A673 (cell line): ENCODE data around the gene TIMM29. TPM values are rescaled to one million over a fixed set of nuclear protein-coding genes. Genes with fewer than 3 reads are reported as not detected.

Experiments used
- BruUV-seq: library from RNA; stranded (reverse); fragments of 400-500 nt; replicated peaks from 2 replicates; lab custom pipeline; 2021; lab: Mats Ljungman, UMichigan
- CTCF ChIA-PET: fragments of 300-600 bp; sonication (Branson Sonifier 250); formaldehyde crosslinking; loops from one replicate; lab custom pipeline; 2022; ENCODE audit warnings: antibody characterized with exemption; lab: Charles Lee
- POLR2A ChIA-PET: fragments of 300-600 bp; sonication (Branson Sonifier 250); formaldehyde crosslinking; loops from one replicate; lab custom pipeline; 2022; ENCODE audit warnings: antibody characterized with exemption; ENCODE audit not compliant: low non-redundant PET; lab: Charles Lee
- DNase-seq: peaks from one replicate; pipeline ENCODE4 v3.0.0-alpha.2; 2015; ENCODE audit warnings: low spot score
- H3K27ac ChIP-seq: fragments of 200-600 bp; sonication (generic); 2 replicates; pipeline ENCODE4 v1.5.1; 2016; ENCODE audit warnings: mixed run types, low read depth, mild to moderate bottlenecking, mixed read lengths, antibody characterized with exemption, low read length; ENCODE audit not compliant: poor library complexity, severe bottlenecking
- H3K27me3 ChIP-seq: fragments of 200-600 bp; sonication (generic); replicated peaks from 2 replicates; pipeline ENCODE4 v1.6.1; 2017; ENCODE audit warnings: mixed run types, low read depth, mild to moderate bottlenecking, mixed read lengths, antibody characterized with exemption, low read length; ENCODE audit not compliant: insufficient read depth, poor library complexity
- H3K36me3 ChIP-seq: fragments of 200-600 bp; sonication (generic); 2 replicates; pipeline ENCODE4 v1.6.1; 2016; ENCODE audit warnings: mixed run types, mild to moderate bottlenecking, mixed read lengths, antibody characterized with exemption, low read length; ENCODE audit not compliant: insufficient read depth, poor library complexity, severe bottlenecking
- H3K4me1 ChIP-seq: fragments of 200-600 bp; sonication (generic); 2 replicates; pipeline ENCODE4 v1.6.1; 2017; ENCODE audit warnings: mixed run types, mild to moderate bottlenecking, mixed read lengths, antibody characterized with exemption, low read length; ENCODE audit not compliant: insufficient read depth, poor library complexity, severe bottlenecking
- H3K4me3 ChIP-seq: fragments of 200-600 bp; sonication (generic); 2 replicates; pipeline ENCODE4 v1.5.1; 2016; ENCODE audit warnings: low read depth, mixed run types, mild to moderate bottlenecking, mixed read lengths, low read length; ENCODE audit not compliant: poor library complexity, severe bottlenecking
- H3K9me3 ChIP-seq: fragments of 200-600 bp; sonication (generic); 2 replicates; pipeline ENCODE4 v1.6.1; 2016; ENCODE audit warnings: mixed run types, low read depth, mild to moderate bottlenecking, mixed read lengths, antibody characterized with exemption, low read length; ENCODE audit not compliant: poor library complexity, severe bottlenecking
- CTCF ChIP-seq: fragments of 300-800, 200-600 bp; sonication (generic); conservative IDR thresholded peaks from 2 replicates; pipeline ENCODE4 v1.5.1; 2017; ENCODE audit warnings: low read depth, mild to moderate bottlenecking, antibody characterized with exemption, low read length, moderate library complexity, mixed read lengths
- EZH2 ChIP-seq: fragments of 200-600 bp; sonication (generic); IDR thresholded peaks from 2 replicates; pipeline ENCODE4 v1.6.1; 2017; ENCODE audit warnings: borderline replicate concordance, low read depth, mild to moderate bottlenecking, mixed read lengths, antibody characterized with exemption, low read length; ENCODE audit not compliant: poor library complexity, severe bottlenecking
- intact Hi-C: fragments of 100-400 bp; cut with micrococcal nuclease; formaldehyde crosslinking; loops from one replicate; pipeline ENCODE4 v1.10.0; 2022; ENCODE audit not compliant: unreplicated experiment
- total RNA-seq: library from RNA; stranded (reverse); gene quantifications from 2 replicates; pipeline ENCODE4 v1.2.3, GENCODE V29; 2021

Gene TIMM29
- total RNA-seq, 1 experiment from 2014 or later, result 30.0 TPM

GRCh38 chr19:10963865-10964264 is 35.3 kb downstream of the TIMM29 start:
- BruUV-seq, result no TSS peak
- Histone ChIP-seq H3K4me3 (no peak overlapping the region), H3K9me3 (no peaks in the 10 kb centered on the region), H3K27me3 (no peaks in the 10 kb centered on the region), H3K27ac (no peak overlapping the region), H3K36me3 (peaks cover 6% of the 10 kb centered on the region), H3K4me1 (peaks cover 3% of the 10 kb centered on the region)
- ChIA-PET POLR2A (no interaction called here), CTCF (no interaction called here)
- DNase-seq, result no peak
- intact Hi-C loops, result no loop called here
- no peak for TF ChIP-seq CTCF
- TF ChIP-seq EZH2, result no peak

- no peaks in the 10 kb centered on the region for H3K27me3 ChIP-seq
- H3K9me3 ChIP-seq, result no peaks in the 10 kb centered on the region
- ChIA-PET CTCF (no interaction called here), POLR2A (no interaction called here)
- peaks cover 6% of the 10 kb centered on the region for H3K36me3 ChIP-seq
- BruUV-seq, result no TSS peak
- intact Hi-C loops, result no loop called here
- TF ChIP-seq CTCF, result peak; percentile 34; the same call in 1 of the 2 replicates
- TF ChIP-seq EZH2, result no peak
- H3K27ac ChIP-seq, result peak overlapping the region; percentile 43
- DNase-seq, result no peak
- H3K4me1 ChIP-seq, result peaks cover 3% of the 10 kb centered on the region
- no peak overlapping the region for H3K4me3 ChIP-seq
Measured at GRCh38 chr19:10964903-10965302, 36.3 kb downstream of the TIMM29 start.

GRCh38 chr19:10965398-10965797 is 36.8 kb downstream of the TIMM29 start:
- Histone ChIP-seq H3K4me3 (no peak overlapping the region), H3K9me3 (no peaks in the 10 kb centered on the region), H3K4me1 (peaks cover 3% of the 10 kb centered on the region), H3K36me3 (peaks cover 6% of the 10 kb centered on the region), H3K27me3 (no peaks in the 10 kb centered on the region), H3K27ac (no peak overlapping the region)
- DNase-seq, result no peak
- ChIA-PET CTCF (no interaction called here), POLR2A (no interaction called here)
- no TSS peak for BruUV-seq
- no peak for TF ChIP-seq EZH2
- TF ChIP-seq CTCF, result no peak
- intact Hi-C loops, result no loop called here
